AG20443 (cell line): ENCODE data around the gene DRAP1.

Experiments used
- DNase-seq: peaks from one replicate; pipeline ENCODE4 v3.0.0; 2012; ENCODE audit warnings: low spot score, mixed read lengths

DRAP1 gene

DNA sequence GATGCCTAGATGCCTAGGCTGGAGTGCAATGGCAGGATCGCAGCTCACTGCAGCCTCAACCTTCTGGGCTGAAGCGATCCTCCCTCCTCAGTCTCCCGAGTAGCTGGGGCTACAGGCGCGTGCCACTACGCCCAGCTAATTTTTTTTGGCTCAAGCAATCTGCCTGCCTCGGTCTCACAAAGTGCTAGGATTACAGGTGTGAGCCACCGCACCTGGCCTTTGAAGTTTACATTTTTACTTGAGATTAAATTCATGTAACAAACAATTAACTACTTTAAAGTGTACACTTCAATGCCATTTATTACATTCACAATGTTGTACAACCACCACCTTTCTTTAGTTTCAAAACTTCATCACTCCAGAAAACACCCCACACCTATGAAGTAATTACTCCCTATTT is 15.5 kb upstream of the DRAP1 start:
- no peak for DNase-seq

DNA sequence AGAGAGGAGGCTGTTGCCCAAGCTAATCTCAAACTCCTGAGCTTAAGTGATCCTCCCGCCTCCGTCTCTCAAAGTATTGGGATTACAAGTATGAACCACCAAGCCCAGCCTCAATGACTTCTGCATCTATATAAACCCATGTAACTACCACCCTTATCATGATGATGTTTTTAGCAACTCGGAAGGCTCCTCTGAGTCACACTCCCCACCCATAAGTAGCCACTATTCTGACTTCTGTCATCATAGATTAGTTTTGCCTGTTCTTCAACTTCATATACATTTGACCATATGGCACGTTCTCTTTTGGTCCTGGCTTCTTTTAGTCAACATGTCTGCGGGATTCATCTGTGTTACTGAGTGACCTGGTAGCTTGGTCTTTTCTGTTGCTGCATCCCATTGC is 12.6 kb upstream of the DRAP1 start:
- no peak for DNase-seq

DNA sequence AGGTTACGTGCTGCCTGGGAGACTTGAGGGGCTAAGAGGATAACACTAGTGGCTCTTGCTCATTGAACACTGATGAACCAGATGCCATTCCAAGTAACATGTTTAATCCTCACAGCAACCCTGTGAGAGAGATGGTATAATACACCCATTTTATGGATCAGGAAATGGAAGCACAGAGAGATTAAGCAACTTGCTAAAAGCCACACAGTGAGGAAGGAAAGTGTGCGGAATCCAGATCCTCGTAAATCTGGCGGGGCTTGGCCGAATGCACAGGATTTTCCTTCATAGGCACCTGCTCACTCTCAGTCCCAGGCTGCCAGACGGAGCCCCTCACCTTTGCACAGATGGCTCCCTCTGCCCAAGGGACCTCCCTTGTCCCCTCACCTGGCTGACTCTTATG is 11.3 kb upstream of the DRAP1 start:
- DNase-seq: no peak

DNA sequence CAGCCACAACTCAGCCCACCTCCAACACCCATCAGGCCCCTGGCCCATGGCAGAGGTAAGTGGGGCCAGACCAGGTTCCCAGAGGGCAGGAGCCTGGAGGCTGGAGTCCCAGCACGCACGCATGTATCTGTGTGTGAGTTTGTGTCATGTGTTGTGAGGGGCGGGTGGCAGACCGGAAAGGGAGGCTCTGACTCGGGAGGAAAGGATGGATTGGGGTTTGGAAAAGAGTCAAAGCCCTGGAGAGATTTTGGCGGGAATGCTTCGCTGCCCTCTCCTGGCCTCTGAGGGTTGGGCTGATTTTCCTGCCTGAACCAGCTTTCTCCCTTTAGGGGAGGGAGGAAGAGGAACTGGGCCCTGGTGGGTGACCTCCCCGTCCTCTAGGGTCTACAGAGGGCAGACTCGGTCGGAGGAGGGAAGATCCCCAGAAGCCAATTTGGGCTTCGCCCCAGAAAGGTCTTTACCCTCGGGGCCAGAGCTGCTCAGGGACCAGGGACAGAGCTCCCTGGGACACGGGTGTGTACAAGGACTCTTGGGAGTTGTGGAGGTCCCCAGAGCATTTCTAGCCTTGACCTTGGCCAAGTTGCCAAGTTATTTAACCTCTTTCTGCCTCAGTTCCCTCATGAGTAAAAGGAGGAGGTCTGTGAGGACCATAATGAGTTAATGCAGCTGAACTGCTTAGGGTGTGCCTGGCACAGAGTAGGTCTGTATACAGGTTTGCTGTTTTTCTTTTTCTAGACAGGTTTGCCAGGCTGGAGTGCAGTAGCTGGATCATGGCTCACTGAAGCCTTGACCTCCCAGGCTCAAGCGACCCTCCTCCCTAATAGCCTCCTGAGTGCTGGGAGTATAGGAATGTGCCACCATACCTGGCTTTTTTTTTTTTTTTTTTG is 7.3 kb upstream of the DRAP1 start:
- peak; percentile 88 for DNase-seq

DNA sequence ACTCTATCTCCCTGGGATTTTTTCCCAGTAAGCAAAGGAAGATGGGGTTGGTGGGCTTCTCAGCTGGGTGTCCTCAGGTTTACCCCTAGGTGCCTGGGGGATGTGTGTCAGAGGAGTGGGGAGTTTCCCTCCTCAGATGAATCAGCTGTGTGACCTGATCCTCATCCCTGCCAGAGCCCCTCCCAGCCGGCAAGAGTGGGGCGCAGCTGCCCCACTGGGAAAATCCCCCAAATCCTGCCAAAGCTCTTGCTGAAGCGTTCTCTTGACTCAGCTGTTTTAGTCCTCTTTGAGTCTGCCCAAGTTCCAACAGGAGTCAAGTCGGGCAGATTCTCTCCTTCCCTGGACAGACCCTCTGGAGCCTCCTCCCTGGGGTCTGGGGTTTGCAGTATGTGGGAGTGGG is 6.4 kb upstream of the DRAP1 start:
- peak; percentile 55 for DNase-seq

DNA sequence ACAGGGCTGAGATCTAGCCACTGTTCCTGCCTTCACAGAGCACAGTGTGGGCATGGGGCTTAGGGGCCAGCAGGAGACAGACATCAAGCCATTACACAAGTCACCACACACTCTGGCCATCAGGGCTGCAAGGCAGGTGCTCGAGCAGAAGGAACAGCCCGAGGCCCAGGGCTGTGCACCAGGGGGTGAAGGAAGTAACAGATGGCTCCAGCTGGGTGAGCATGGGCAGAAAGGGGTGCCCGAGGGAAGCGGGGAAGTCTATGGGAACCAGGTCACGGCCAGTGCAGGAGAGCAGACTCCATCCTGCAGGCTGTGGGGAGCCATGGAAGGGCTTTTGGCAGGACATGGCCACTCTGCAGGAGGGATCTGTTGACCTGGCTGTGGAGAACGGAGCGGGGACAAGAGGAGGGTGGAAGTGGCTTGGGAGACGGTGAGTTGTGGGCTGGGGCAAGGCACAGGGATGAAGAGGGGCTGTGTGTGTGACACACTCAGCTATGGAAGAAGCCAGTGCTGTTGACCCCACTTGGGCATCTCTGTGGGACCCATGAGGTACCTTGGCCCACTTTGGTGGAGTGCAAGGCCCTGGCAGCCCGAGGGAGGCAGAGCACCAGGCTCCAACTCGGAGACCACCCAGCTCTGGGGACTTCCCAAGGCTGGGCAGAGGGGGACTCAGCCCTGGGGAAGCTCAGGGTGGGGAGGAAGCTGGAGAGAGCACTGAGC is 4.0 kb upstream of the DRAP1 start:
- no peak for DNase-seq

DNA sequence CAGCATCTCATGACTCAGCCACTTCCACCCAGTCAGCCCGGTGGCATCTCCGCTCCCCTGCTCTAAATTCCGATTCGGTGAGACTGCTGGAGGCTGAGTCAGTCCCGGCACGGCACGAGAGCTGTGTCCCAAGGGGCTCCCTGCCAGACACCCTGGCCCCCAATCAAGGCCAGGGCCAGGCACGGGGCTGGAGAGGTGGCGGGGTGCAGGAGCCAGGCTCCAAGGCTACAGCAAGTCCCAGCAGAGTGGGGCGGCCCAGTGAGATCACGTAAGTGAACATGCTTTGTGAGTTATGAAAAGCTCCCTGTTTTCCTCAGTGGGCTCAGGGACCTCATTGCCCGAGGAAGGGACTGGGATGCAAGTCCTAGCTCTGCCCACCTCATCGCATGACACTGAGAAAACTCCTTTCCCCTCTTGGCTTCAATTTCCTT is 3.4 kb upstream of the DRAP1 start:
- peak; percentile 92 for DNase-seq

DNA sequence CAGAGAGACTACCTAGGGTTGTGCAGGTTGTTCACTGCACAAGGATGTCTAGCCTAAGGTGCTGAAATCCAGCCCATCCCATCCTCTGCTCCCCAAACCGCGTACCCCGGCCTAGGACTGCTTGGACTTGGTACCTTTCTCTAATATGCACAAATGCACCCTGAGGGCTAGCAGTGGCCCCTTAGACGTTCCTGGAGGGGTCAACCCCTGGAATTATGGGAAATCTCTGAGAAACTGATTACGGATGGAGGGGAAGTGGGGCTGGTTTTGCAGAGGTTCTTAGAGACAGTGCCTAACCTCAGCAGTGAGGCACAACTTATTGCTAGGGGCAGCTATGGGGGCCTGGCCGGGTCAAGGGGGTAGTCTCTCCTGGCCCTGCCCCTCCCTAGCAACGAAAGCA is 2.8 kb upstream of the DRAP1 start:
- no peak for DNase-seq

DNA sequence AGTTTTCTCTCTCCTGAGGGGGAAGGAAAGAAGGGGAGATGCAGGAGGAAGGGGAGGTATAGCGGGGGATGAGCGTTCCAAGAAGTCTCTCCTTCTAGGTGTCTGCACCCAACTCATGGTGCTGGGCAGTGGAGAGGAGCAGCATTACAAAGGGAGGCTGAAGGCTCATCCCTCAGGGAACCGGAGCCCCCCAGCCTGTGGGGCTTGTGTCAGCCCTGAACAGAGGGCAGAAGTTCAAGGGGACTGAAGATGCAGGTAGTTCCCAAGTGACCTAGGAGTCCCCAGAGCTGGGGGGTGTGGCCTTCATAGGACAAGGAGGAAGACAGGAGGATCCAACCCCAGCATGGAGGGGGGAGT is 2.2 kb upstream of the DRAP1 start:
- no peak for DNase-seq

DNA sequence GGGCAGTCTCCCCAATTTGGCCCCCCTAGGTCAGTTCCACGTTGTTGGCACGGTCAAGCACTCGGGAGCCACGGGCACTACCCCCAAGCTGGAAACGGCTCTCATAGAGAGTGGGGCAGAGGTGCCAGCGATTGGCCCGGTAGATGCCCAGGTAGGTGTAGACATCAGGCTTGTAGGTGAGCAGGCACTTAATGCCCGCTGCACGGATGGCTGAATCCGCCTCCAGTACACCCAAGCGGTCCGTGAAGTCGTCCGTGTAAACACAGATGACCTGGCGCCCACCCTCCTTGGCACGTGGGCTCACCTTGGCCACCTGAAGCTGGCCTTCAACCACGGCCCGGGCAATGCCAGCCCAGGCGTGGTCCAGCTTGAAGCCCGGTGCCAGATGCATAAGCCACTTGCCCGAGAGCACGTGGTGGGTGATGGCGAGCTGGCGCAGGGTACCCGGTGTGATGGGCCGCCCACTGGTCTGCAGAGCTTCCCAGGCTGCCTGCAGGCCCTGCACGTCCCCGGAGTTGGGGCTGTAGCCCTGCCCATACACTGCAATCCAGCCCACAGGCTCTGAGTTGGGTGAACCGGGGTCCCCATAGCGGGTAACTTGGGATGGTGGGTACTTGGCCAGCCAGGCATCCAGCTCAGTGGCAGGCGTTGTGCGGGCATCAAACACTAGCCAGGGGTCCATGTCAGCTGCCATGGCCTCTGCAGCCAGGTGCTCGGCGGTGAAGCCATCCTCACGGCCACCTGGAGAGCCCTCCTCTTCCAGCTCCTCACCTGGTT is 1.6 kb upstream of the DRAP1 start:
- peak; percentile 9 for DNase-seq

DNA sequence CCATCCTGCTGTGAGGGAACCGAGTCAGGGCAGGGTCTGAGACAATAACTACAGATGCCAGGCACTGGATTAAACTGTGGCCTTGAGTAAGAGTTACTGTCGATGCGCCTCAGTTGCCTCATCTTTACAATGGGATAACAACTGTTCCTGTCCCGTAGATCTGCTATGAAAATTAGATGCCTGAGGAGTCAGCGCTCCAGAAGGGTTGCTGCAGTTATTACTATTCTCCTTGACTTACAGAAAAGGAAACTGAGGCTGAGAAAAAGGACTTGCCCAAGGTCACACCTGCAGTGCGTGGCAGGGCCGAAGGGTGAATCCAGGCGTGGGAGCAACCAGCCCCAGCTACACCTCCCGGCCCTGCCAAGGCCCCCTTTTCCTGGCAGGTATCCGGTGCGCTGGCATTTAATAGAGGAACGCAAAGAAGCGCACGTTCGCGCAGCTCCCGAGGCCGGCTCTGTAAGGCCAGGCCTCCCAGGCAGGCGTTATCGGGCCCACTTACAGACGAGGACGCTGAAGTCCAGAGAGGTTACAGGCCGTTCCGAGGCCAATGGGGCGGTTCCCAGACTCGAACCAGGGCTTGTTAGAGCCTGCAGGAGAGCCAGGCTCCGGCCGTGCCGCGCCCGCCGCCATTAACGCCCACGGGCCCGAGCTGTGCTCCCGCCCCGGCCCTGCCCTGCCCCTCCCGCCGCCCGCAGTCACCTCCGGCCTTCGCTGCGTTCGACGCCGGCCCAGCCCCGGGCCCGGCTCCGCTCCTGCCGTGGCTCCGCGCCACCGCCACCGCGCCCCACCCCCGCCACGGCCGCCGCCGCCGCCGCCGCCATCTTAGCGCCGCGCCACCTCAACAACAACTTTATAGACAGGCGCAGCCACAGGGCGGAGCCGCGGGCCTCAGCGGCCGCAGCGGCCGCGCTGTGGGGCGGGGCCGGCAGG is 750 bp upstream of the DRAP1 start, which contains the start of gene C11orf68:
Gene C11orf68 (minus strand): TSS at position 852 of the 930 bp plus-strand sequence. CDS start 31 bp downstream, at position 821.
- no peak for DNase-seq

DNA sequence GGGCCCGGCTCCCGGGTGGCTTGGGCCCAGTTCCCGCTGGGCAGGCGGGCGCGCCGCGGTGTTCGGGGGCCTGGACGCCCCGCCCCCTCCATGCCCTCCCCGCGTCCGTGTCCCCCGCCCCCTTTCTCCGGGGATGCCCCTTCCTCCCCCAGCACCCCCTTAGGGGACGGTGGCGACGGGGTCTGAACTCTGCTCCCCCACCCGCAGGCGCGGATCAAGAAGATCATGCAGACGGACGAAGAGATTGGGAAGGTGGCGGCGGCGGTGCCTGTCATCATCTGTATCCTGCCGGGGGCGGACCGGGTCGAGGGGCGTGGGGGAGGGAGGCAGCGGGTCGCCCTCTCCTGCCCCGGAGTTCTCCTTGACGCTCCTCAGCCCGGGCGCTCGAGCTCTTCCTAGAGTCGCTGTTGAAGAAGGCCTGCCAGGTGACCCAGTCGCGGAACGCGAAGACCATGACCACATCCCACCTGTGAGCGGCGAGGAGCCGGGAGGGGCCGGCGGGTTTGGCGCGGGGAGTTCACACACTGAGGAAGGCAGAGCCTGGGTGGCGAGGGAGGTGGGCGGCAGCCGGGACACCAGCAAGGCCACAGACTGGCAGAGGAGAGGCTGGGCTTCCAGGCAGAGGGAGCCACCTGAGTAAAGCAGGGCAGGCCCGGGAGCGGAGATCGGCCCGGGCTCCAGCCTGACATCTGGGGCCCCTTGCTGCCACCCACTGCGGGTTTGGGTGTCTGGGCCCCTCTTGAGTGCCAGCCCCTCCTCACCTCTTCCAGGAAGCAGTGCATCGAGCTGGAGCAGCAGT is 546 bp downstream of the DRAP1 start:
- DNase-seq: no peak

DNA sequence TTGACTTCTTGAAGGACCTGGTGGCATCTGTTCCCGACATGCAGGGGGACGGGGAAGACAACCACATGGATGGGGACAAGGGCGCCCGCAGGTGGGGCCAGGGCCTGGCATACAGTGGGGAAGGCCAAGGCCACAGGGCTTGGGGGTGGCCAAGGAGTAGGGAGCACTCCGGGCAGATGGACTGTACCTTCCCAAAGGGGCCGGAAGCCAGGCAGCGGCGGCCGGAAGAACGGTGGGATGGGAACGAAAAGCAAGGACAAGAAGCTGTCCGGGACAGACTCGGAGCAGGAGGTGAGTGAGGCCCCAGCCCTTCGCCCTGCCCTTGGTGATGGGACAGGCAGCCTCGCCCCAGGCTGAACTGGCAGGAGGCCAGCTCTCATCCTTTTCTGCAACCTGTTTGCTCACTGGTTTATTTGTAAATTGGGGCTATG is 1.2 kb downstream of the DRAP1 start:
- DNase-seq: peak; percentile 11

DNA sequence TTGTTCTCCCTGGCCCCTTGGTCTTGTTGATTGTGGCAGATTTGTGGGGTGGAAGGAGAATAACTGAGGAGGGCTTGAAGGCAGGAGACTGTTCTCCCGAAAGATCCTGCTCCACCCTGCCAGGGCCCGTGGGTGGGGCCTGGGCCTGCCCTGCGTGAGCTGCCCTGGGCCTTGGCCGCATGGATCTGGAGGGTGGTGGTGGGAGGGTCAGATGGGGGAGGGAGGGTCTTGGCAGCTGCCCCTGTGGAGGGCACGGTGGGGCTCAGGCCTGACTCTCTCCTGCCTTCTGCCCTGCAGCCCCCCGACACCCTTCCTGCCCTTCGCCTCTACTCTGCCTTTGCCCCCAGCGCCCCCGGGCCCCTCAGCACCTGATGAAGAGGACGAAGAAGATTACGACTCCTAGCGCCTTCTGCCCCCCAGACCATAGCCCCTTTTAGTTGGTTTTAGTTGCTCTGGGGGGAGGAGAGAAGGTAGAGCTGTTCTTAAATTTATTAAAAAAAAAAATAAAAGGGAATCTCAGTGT is 1.9 kb downstream of the DRAP1 start:
- DNase-seq: peak; percentile 36

DNA sequence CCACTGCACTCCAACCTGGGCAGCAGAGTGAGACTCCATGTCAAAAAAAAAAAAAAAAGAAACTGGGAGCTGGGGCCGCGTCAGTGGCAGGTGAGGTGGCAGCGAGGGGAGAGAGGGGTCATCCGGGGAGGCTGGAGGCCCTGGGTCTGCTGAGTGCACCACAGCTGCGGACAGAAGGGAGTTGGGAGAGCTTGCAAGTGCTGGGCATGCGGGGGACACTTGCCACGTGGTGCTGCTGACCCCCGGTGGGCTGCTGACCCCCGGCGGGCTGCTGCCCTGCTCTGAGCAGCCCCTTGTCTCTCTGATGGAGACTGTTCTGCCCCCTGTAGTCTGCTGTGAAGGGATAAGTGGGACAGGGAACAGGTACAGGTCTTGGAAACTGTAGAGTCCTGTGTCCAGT is 2.6 kb downstream of the DRAP1 start:
- no peak for DNase-seq

DNA sequence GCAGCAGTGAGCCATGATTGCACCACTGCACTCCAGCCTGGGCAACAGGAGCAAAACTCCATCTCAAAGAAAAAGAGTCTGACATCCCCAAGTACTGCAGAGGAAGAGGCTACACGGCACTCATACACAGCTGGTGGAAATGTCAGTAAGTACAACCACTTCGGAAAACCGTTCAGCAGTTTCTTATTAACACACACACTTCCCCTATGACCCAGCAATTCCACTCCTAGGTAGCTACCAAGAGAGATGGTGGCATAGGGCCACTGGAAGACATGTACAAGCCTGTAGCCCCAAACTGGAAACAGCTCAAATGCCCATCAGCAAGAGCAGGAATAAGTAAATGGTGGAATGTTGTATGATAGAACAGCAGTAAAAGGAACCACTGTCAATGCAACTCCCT is 3.3 kb downstream of the DRAP1 start:
- no peak for DNase-seq

DNA sequence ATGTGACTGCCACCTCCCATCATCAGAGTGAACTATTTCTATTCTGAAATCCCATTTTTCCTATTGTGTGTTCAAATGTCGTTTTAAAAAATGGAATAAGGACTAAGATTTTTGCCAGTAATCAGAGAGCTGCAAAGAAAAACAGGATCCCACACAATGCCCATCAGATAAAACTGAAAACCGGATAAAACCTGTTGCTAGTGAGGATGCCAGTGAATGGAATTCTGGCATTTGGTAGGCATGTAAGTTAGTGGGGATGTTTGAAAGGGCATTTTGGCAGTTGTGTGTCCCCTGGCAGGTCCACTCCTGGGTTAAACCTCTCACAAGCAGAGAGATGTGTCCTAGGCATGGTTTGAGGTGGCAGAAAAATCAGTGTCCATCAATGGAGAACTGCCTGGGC is 6.2 kb downstream of the DRAP1 start:
- no peak for DNase-seq

DNA sequence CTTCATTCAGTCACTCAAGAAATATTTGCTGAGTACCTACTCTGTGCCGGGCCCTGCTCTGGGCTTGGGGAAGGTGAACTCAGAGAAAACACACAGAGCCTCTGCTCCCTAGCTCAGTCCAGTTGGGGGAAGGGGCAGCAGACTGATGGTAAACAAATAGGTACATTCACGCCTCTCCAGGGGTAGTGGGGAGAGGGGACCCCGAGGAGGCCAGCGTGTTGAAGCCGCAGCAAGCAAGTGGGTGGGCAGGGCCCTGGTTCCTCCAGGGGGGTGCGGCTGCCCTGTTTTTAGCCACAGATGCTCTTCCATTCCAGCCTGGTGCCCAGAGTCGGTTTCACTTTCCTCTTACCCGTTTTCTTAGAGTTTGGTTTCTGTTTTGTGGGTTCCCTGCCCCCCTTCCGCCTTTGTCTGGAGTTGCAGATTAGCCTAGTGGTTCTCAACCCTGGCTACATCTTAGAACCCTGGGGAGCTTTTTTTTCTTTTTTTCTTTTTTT is 8.7 kb downstream of the DRAP1 start:
- DNase-seq: peak; percentile 50

DNA sequence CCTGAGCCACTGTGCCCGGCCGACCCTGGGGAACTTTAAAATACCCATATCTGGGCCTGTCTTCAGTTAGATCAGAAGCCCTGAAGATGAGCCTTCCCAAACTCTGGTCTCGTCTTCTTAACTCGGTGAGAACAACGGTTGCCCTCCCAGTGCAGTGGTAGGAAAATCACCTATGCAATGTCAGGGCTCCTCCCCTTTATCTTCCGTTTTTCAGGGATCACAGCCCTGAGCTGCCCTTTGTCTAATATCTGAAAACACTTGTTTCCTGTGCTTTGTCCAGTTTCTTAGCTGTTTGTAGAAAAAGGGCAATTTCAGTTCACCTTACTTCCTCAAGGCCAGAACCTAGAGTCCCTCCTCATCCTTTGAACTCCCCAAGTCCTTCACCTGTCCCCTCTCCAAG is 9.4 kb downstream of the DRAP1 start:
- no peak for DNase-seq
